Ovary (tissue), 9 donors: ENCODE results near the gene SIMC1. TPM values are rescaled to one million over a fixed set of nuclear protein-coding genes. Genes with fewer than 3 reads are reported as not detected.

Experiments used
- DNase-seq, 5 donors: peaks; one replicate each; pipeline ENCODE4 v3.0.0-alpha.2; 2019 to 2020
- H3K27ac ChIP-seq, 2 donors: fragments of 200-600 bp; one replicate each; pipeline versions ENCODE4 v1.5.1 to v1.8.0; 2019 to 2022
- H3K27me3 ChIP-seq: fragments of 200-600 bp; one replicate; pipeline ENCODE4 v1.8.0; 2022
- H3K36me3 ChIP-seq: fragments of 200-600 bp; sonication (generic); one replicate; pipeline ENCODE4 v1.5.1; 2019
- H3K4me1 ChIP-seq: one replicate; pipeline ENCODE4 v1.8.1; 2013; ENCODE audit warnings: mild to moderate bottlenecking, moderate library complexity; ENCODE audit not compliant: insufficient read depth
- H3K4me3 ChIP-seq: fragments of 200-600 bp; sonication (generic); one replicate; pipeline ENCODE4 v1.5.1; 2017
- H3K9me3 ChIP-seq, 2 donors: fragments of 200-600 bp in 1 of 2; sonication (generic) in 1 of 2; one replicate each; pipeline versions ENCODE4 v1.5.1 to v1.8.1; 2013 to 2019; ENCODE audit warnings: mild to moderate bottlenecking in 1 of 2, moderate library complexity in 1 of 2
- EP300 ChIP-seq: sonication (generic); formaldehyde crosslinking; IDR thresholded peaks from one replicate; pipeline ENCODE4 v1.6.1; 2017; ENCODE audit warnings: antibody characterized with exemption
- POLR2A ChIP-seq: fragments of 450-650 bp; IDR thresholded peaks from one replicate; pipeline ENCODE4 v1.6.1; 2017; ENCODE audit warnings: antibody characterized with exemption, mild to moderate bottlenecking, moderate library complexity
- WGBS, 3 donors: extraction: QIAGEN DNeasy Blood & Tissue Kit in 1 of 3; methylation state at CpG; one replicate each; pipeline versions ENCODE4 v1.1.5 to v1.1.7; 2013 to 2017; 5-methylcytosine and 5-hydroxymethylcytosine counted together
- intact Hi-C, 4 donors: fragments of 100-400 bp; cut with DNase I; formaldehyde crosslinking; loops; one replicate each; pipeline versions ENCODE4 v1.11.0 to v1.15.1; 2022 to 2023
- polyA plus RNA-seq, 2 donors: library from polyadenylated mRNA; stranded (reverse); fragments of 200-250 nt in 1 of 2; fragments of 350-450 nt in 1 of 2; fragmentation: Illumina TruSeq in 1 of 2; extraction: RNeasy Lipid Tissue Mini Kit (QIAGEN cat#74804) in 1 of 2; gene quantifications; one replicate each; pipeline ENCODE4 v1.2.3, GENCODE V29; 2013 to 2014
- total RNA-seq, 7 donors: library from RNA; depleted of rRNA in 2 of 7; stranded (reverse); fragments of >200 nt in 2 of 7; fragmentation: NEBNext Ultra II Directional in 3 of 7; extraction: Animal tissue kit (Norgen Biotek cat#: 25700) in 3 of 7; gene quantifications; one replicate each; pipeline versions ENCODE4 v1.1.0 to v1.2.4, GENCODE V29; 2016 to 2023
- TF ChIP-seq, protein P1 (sequence below), 3 donors: fragments of 450-650 bp in 2 of 3; fragments of 200-600 bp in 1 of 3; IDR thresholded peaks; one replicate each; pipeline versions ENCODE4 v1.5.1 to v1.8.0; 2016 to 2022; ENCODE audit warnings: antibody characterized with exemption in 3 of 3, mild to moderate bottlenecking in 1 of 3
- donor health status: DM: no; HTN: no; CAD: no; lungs with moderate emphysema.
- donor health status: DM: no; HTN: no; CAD: no.
- donor health status: Bipolar disorder and iron deficiency.
- donor health status: DM: yes; HTN: yes; CAD: no.
- donor health status: DM: no; HTN: no; CAD: no.
- donor health status: DM: yes; HTN: yes; CAD: no.

Gene SIMC1
- total and polyA plus RNA-seq, 9 donors: 39.0 to 114 (median 76.3) TPM

GRCh38 chr5:176386491-176386890 is 148.3 kb downstream of the SIMC1 start:
- Histone ChIP-seq H3K9me3 (no peaks in the 10 kb centered on the region), H3K27me3 (no peaks in the 10 kb centered on the region), H3K4me3 (no peak overlapping the region), H3K36me3 (no peaks in the 10 kb centered on the region), H3K27ac (no peak overlapping the region), H3K4me1 (peaks cover 7% of the 10 kb centered on the region)
- intact Hi-C loops: no loop called here
- no peak for TF ChIP-seq EP300
- TF ChIP-seq, protein P1, sequence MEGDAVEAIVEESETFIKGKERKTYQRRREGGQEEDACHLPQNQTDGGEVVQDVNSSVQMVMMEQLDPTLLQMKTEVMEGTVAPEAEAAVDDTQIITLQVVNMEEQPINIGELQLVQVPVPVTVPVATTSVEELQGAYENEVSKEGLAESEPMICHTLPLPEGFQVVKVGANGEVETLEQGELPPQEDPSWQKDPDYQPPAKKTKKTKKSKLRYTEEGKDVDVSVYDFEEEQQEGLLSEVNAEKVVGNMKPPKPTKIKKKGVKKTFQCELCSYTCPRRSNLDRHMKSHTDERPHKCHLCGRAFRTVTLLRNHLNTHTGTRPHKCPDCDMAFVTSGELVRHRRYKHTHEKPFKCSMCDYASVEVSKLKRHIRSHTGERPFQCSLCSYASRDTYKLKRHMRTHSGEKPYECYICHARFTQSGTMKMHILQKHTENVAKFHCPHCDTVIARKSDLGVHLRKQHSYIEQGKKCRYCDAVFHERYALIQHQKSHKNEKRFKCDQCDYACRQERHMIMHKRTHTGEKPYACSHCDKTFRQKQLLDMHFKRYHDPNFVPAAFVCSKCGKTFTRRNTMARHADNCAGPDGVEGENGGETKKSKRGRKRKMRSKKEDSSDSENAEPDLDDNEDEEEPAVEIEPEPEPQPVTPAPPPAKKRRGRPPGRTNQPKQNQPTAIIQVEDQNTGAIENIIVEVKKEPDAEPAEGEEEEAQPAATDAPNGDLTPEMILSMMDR (IDR thresholded peaks at IDR 0.05): no peak
- no peak for TF ChIP-seq POLR2A
- 67 to 83% (median 73%) methylated on average over 1 of the region's 1 CpG for WGBS, 3 donors
- DNase-seq: no peak

DNA sequence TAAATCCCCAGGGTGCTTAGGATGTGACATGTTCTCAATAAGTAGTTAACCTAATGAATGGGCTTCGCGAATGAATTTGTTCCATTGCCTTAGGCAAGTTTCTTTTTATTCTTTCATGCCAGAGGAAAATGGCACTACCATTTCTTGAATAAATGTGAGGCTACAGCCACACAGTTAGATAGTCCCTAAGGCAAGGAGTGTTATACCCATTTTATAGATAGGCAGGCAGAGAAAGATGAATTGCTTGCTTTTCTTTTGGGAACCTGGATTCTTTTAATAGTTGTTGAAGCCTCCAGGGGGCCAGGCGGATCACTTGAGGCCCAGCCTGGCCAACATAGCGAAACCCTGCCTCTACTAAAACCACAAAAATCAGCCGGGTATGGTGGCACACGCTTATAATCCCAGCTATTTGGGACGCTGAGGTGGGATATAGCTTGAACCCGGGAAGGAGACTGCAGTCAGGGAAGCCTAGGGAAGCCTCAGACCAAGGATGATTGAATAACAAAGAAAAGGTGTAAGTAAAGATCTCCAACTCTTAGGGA is 149.2 kb downstream of the SIMC1 start:
- Histone ChIP-seq H3K9me3 (no peaks in the 10 kb centered on the region), H3K27me3 (no peaks in the 10 kb centered on the region), H3K4me1 (peaks cover 7% of the 10 kb centered on the region), H3K4me3 (peak overlapping the region; percentile 76), H3K36me3 (no peaks in the 10 kb centered on the region), H3K27ac (no peak overlapping the region)
- DNase-seq: no peak
- TF ChIP-seq, protein P1 (IDR thresholded peaks at IDR 0.05): no peak
- no peak for TF ChIP-seq EP300
- TF ChIP-seq POLR2A: no peak
- 33 to 38% (median 34%) methylated on average over 8 of the region's 8 CpGs for WGBS, 3 donors
- intact Hi-C loops: no loop called here

DNA sequence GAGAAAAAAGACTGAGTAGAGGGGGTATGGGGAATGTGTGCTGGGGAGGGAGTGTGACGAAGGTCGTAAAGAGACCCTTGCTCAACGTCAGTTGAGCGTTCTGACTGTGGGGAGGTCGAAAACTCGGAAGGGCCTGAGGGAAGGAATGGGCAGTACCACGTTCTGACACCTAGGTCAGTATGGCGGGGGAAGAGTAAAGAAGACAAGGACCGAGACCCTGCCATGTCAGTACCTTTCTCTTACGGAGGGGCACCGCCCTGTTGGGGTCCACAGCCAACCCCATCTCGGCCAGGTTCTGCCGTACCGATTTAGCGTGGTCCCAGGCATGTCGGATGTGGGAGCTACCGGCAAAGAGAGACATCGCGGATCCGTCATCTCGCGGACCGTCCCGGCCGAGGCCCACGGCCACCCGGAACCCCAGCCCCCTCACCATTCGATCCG is 149.8 kb downstream of the SIMC1 start:
- TF ChIP-seq, protein P1 (IDR thresholded peaks at IDR 0.05): no peak
- TF ChIP-seq POLR2A: no peak
- TF ChIP-seq EP300: no peak
- Histone ChIP-seq H3K4me3 (peak overlapping the region; percentile 76), H3K27ac (no peak overlapping the region), H3K36me3 (no peaks in the 10 kb centered on the region), H3K27me3 (no peaks in the 10 kb centered on the region), H3K9me3 (no peaks in the 10 kb centered on the region), H3K4me1 (peaks cover 7% of the 10 kb centered on the region)
- 0 to 1% (median 1%) methylated on average over 27 to 29 of the region's 29 CpGs for WGBS, 3 donors
- intact Hi-C loops: loop anchor here in 1 of 4 donors (2.0 kb wide), 1 partner anchor 61 kb away; the partner anchor contains the start of gene FAF2
- no peak for DNase-seq

DNA sequence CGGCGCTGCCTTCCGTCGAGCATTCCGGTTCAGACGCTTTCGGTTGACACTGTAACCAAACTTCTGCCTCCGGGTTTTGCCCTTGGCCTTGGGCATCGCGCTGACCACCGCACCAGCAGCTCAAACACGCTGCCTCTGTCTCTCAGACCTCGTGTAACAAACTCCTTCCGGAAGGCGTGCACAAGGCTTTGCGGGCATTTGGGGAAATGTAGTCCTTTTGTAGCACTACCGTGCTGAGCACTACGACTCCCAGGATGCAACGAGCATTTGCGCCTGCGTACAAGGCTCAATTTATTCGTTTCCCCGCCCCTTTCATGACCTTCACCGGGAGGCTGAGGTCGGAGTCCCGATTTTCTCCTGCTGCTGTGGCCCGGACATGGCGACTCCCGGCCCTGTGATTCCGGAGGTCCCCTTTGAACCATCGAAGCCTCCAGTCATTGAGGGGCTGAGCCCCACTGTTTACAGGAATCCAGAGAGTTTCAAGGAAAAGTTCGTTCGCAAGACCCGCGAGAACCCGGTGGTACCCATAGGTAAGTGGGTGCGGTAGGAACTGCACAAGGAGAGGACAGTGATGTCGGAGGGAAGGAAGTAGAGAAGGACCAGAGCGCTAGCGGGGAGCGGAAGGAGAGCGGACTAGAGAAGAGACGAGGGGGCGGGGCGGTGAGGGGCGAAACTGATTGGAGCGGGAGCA is 150.4 kb downstream of the SIMC1 start, which contains the start of the genes HIGD2A and NOP16:
Gene HIGD2A, plus strand, starts transcription at position 308 of the 691 bp plus-strand sequence. Its CDS starts 69 bp downstream, at position 377.
Gene NOP16, minus strand, starts transcription at position 155 of the 691 bp plus-strand sequence. Its CDS starts 59 bp downstream, at position 96.
- intact Hi-C loops: loop anchor here in 1 of 4 donors (2.0 kb wide), 1 partner anchor 60 kb away; the partner anchor contains the start of gene FAF2
- Histone ChIP-seq H3K27me3 (no peaks in the 10 kb centered on the region), H3K9me3 (no peaks in the 10 kb centered on the region), H3K27ac (peak within 1 kb of the TSS; percentile 87 to 95), H3K4me1 (peaks cover 7% of the 10 kb centered on the region), H3K36me3 (no peaks in the 10 kb centered on the region), H3K4me3 (peak within 1 kb of the TSS; percentile 76)
- peak; percentile 98 to 100 (median 99) for DNase-seq
- TF ChIP-seq POLR2A (no peak), EP300 (no peak)
- TF ChIP-seq, protein P1 (IDR thresholded peaks at IDR 0.05): peak in 2 of 3 donors; percentile 39 to 61
- WGBS, 3 donors: 0% methylated on average over 47 of the region's 47 CpGs
